Measurements from ENCODE around the gene MAB21L4.
"Not testable (repeated sequence)": the region's sequence is repeated elsewhere in the genome, so short reads cannot be mapped to it uniquely, and the experiment has no call there.

The MAB21L4 gene

DNA sequence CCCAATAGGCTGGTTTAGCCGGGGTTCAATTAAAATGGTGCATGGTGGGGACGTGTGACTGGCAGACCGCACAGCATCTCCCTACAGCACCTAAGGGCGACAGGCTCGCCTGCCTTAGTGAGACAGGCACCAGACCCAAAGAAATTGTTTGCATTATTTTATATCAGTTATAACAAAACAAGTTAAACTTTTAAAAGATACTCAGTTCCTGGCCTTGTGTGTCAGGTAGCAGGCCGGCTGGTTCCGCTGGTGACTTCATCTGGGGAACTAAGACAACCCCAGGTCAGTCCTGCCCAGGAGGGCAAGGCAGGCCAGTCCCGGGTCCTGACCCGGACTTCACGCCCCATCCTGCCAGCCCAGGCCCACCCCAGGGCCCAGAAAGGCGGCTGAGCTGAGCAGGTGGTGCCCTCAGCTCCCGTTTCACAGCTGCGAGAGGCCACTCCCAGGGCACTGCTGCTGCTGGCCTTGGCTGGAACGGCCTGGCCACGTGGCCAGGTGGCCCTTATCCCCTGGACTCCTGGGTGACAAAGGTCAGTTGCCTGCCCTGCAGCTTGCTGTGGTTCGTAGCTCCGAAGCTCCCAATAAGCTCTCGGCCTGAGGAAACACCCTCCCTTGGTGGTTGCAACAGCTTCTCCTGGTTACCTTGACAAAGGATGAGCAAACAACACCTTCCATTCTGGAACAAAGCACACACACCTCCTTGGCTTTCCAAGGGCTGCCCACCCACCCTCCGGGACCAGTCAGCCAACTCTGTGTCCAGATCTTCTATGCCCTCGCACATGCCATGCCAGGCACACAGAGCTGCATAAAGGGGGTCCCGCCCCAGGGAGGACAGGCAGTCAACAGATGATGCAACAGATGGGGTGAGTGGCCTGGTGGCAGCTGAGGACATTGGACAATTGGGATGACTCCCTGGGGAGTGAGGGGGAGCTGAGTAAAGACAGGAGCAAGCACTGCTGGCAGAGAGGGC is 38.6 kb downstream of the MAB21L4 start:
- no peak for FAIRE-seq

DNA sequence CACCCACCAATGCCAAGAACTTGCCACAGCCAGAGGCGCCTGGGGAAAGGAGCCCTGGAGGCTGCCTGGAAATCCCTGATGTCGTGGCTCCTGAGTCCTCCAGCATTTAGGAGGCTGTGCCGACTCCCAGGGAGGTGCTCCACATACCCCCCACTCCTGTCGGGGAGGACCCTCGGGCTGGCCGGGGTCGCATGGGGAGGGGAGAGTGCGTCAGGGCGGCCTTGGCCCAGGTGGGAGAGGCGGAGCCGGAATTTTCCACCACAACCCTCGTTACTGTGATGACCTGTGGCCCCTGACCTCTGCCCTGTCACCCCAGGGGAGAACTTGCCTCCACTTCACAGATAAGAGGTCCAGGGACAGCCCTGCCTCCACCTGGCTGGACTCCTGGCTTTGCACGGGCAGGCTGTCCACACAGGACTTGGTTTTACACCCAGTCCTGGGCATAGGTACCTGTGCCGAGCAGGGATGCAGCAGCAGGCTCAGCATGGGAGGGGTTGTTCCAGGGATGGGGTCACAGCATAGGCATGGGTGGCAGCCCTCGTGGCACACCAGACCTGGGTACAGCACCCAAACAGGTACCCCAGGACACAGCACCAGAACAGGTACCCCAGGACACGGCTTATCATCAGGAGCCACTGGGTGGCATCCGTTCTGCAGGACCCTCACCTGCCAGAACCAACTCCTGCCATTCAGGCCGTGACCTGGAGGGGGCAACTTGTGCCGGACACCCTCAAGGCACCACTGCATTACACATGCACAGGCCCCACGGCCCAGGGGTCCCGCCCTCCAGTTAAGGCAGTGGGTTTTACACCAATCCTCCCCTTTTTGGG is 39.6 kb downstream of the MAB21L4 start:
- no peak for FAIRE-seq

- FAIRE-seq, result no peak
These were observed 40.3 kb downstream of the MAB21L4 start for GRCh38 chr2:240855670-240856069.

DNA sequence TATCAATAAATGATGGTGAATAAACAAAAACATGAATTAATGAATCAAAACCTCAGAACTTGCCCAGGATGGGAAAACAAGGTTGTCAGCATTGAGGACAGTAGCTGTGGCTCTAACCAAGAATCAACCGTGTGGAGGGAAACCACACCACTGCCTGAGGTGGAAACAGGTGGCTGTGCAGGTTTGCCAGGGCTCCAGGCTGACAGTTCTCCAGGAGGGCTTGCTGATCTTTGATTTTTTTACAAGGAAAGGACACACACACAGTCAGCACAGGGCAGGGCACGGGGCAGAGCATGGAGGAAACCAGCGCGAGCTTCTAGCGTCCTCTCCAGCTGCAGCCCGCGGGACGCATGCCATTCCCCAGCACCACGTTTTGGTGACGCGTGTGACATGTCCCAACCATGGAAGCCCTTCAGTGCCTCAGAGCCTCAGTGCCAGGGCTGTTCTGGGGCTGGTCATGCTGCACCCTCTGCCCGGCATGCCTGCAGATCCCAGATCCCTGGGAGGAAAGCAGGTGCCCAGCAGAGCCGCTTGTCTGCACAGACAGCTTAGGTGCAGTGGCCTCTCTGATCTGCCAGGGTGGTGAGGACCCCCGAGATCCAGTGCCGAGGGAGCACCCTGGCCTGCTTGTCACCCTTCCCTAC is 43.2 kb downstream of the MAB21L4 start:
- no peak for FAIRE-seq

DNA sequence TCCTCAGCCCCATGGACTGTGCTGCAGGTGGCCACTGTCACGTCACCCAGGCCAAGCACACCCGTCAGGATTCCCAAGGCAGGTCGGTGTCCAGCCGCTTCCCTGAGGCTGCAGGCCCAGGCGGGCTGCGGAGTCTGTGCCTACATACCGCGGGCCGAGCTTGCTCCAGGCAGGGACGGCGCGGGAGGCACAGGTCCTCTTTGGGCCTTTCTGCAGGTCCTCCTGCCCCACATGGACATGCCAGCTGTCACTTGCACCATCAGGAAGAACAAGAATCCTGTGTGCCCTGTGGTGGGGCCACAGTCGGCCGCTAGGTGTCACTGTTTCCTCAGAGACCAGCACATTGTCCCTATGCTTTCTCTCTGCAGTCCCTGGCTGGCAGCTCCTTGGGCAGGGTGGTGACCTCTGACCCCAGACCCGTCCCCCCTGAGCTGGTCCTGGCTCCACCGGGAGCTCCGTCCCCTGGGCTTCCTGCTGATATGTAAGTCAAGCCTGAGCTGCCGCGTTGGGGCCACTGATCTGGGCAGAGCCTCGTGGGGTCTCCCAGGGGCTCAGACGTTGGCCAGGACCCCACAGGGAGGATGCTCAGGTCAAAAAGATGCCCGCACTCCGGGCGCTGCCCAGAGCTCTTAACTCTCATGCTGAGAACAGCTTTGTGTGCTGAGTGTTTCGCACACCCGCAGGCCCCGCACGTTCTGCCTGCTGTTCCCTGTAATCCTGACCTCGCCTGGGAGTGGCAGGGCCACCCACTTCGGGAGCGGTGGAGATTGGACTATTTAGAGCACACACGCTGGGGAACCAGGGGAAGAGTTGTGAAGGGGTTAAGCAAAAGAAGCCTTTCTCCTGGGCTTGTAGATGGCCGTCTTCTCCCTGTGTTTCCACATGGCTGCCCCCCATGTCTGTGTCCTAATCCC is 44.6 kb downstream of the MAB21L4 start:
- no peak for FAIRE-seq

GRCh38 chr2:240850756-240851077 is 45.2 kb downstream of the MAB21L4 start:
- no peak for FAIRE-seq

DNA sequence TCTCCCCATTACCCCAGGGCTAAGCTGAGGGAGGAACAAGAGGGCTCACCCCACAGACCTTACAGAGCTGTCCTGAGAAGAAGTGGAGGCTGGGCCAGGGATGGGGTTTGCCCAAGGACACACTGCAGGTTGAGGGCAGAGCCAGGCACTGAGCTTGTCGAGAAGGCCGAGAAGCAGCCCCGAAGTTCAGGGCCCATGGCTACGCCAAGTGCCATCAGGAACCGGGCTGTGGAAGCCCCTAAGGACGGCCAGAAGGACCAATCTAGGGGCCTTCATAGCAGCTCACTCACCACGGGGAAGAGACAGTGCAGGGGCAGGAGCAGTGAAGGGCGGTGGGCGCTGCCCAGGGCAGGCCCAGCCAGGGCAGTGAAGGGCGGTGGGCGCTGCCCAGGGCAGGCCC is 45.9 kb downstream of the MAB21L4 start:
- FAIRE-seq, result no peak

DNA sequence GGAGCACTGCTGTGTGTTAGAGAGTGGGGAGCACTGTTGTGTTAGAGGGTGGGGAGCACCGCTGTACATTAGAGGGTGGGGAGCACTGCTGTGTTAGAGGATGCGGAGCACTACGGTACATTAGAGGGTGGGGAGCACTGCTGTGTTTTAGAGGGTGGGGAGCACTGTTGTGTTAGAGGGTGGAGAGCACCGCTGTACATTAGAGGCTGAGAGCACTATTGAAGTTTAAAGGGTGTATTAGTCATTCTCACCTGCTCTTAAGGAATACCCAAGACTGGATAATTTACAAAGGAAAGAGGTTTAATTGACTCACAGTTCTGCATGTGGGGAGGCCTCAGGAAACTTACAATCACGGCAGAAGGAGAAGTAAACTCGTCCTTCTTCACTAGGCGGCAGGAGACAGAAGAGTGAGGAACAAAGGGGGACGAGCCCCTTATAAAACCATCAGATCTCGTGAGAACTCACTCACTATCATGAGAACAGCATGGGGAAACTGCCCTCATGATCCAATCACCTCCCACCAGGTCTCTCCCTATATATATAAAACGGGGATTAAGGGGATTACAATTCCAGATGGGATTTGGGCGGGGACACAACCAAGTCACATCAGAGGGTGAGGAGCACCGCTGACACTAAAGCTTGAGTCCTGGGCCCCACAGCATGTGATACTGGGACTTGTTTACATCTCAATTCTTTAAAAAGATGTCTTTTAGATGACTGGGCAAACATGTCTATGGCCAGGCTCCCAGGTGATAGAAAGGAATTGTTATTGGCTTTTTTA is 46.9 kb downstream of the MAB21L4 start:
- FAIRE-seq, result no peak

DNA sequence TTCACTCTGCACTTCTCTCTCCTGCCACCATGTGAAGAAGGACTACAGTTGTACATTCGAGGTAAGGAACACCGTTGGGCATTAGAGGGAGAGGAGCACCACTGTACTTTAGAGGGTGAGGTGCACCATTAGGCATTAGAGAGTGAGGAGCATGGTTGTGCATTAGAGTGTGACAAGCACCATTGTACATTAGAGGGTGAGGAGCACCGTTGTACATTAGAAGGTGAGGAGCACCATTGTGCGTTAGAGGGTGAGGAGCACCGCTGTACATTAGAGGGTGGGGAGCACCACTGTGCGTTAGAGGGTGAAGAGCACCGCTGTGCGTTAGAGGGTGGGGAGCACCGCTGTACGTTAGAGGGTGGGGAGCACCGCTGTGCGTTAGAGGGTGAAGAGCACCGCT is 48.1 kb downstream of the MAB21L4 start:
- FAIRE-seq, result no peak

DNA sequence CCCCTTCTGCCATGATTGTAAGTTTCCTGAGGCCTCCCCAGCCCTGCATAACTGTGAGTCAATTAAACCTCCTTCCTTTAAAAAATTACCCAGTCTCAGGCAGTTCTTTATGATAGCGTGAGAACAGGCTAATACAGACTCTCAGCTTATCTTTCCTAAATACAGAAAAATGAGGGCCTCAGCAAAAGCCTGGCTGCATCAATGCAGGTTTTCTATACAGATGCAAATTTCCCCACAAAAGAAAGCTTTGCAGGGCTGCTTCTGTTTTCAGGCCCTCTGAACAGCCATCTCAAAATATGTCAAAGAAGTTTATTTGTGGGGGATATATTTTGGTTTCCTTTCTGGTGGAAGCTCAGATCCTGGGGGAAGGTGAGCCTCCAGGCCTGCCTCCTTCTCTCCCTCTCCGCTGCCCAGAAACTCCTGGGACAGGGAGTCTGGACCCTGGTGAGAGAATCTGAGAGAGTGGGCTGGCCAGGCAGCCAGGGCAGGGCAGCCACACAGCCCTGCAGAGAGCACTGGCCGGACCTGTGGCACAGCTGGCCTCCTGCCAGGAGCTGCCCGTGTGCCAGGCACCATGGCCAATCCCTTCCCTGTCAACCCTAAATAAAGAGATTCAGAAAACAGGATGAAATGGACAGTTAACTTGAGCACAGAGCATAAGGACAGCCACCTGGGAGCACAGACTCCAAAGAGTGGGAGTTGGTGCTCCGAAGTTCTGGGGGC is 48.9 kb downstream of the MAB21L4 start:
- no peak for FAIRE-seq

DNA sequence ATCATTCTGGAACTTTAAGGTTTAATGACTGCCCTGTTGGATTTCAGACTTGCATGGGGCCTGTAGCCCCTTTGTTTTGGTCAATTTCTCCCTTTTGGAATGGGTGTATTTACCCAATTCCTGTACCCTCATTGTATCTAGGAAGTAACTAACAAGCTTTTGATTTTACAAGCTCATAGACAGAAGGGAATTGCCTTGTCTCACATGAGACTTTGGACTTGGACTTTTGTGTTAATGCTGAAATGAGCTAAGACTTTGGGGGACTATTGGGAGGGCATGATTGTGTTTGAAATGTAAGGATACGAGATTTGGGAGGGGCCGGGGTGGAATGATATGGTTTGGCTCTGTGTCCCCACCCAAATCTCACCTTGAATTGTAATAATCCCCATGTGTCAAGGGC is 49.6 kb downstream of the MAB21L4 start:
- not testable (repeated sequence) for FAIRE-seq

DNA sequence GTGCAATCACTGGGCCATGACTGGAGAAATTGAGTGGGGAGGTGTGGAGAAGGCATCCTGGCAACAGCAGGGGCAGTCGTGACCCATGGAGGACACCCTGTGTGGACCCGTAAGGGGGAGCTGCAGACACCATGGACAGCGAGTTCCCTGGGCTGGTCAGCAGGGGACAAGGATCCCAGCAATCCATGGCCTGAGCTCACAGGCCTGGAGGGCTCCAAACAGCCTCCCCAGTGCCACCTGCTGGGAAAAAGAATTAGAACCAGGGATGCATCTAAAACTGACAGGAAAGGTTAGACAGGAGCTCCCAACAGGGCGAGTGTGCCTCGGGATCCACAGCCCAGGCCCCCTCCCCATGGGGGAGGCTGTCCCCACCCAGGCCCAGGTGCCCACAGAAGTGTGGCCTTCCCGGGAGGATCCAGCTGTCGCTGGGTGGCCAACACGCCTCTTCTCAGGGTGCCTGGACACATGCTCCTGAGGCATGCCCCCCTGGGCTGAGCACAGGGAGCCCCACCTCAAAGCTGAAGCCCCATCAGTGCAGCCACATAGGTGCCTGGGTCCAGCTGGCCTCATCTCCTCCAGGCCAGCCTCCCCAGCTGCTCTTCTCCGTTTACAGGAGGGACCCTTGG is 55.4 kb downstream of the MAB21L4 start:
- FAIRE-seq, result no peak

- no peak for FAIRE-seq
These were observed 56.5 kb downstream of the MAB21L4 start for GRCh38 chr2:240839152-240840143.

- no peak for FAIRE-seq
These were observed 58.3 kb downstream of the MAB21L4 start for GRCh38 chr2:240837621-240838020.

- no peak for FAIRE-seq
These were observed 59.0 kb downstream of the MAB21L4 start for GRCh38 chr2:240836781-240837467.
